Measurements from ENCODE around the gene ZBTB39.
"Not testable (repeated sequence)": the region's sequence is repeated elsewhere in the genome, so short reads cannot be mapped to it uniquely, and the experiment has no call there.

- TF ChIP-seq, protein P1, sequence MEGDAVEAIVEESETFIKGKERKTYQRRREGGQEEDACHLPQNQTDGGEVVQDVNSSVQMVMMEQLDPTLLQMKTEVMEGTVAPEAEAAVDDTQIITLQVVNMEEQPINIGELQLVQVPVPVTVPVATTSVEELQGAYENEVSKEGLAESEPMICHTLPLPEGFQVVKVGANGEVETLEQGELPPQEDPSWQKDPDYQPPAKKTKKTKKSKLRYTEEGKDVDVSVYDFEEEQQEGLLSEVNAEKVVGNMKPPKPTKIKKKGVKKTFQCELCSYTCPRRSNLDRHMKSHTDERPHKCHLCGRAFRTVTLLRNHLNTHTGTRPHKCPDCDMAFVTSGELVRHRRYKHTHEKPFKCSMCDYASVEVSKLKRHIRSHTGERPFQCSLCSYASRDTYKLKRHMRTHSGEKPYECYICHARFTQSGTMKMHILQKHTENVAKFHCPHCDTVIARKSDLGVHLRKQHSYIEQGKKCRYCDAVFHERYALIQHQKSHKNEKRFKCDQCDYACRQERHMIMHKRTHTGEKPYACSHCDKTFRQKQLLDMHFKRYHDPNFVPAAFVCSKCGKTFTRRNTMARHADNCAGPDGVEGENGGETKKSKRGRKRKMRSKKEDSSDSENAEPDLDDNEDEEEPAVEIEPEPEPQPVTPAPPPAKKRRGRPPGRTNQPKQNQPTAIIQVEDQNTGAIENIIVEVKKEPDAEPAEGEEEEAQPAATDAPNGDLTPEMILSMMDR (conservative IDR thresholded peaks at IDR 0.05) = not testable (repeated sequence)
- TF ChIP-seq ZFX (IDR thresholded peaks at IDR 0.05) = not testable (repeated sequence)
These were observed 40.2 kb downstream of the ZBTB39 start for GRCh38 chr12:56965997-56966642.
